Kidney glomerular epithelial cell (primary cell): Measurements from ENCODE around the gene SOD1.
"Not testable (repeated sequence)": the region's sequence is repeated elsewhere in the genome, so short reads cannot be mapped to it uniquely, and the experiment has no call there.

Source experiments
- DNase-seq: peaks from one replicate; lab custom pipeline; 2025; lab: John Stamatoyannopoulos, UW

SOD1 gene

GRCh38 chr21:31654821-31655580 is 4.5 kb upstream of the SOD1 start:
- not testable (repeated sequence) for DNase-seq

- peak; percentile 3 for DNase-seq
These were observed 3.0 kb upstream of the SOD1 start for GRCh38 chr21:31656199-31657095.

- no peak for DNase-seq
These were observed 1.4 kb upstream of the SOD1 start for GRCh38 chr21:31658053-31658452.

- DNase-seq: no peak
These were observed 282 bp upstream of the SOD1 start for GRCh38 chr21:31659286-31659535.

GRCh38 chr21:31660259-31660565 is 719 bp downstream of the SOD1 start:
- no peak for DNase-seq

GRCh38 chr21:31660591-31660990 is 1.1 kb downstream of the SOD1 start:
- DNase-seq: no peak

GRCh38 chr21:31663584-31664249 is 4.2 kb downstream of the SOD1 start:
- DNase-seq: no peak

GRCh38 chr21:31665397-31665796 is 5.9 kb downstream of the SOD1 start:
- no peak for DNase-seq

- not testable (repeated sequence) for DNase-seq
These were observed 6.4 kb downstream of the SOD1 start for GRCh38 chr21:31665869-31666268.

GRCh38 chr21:31666445-31667010 is 7.0 kb downstream of the SOD1 start:
- no peak for DNase-seq

- no peak for DNase-seq
These were observed 7.6 kb downstream of the SOD1 start for GRCh38 chr21:31667132-31667531.

GRCh38 chr21:31667639-31668038 is 8.1 kb downstream of the SOD1 start:
- DNase-seq: no peak

GRCh38 chr21:31668651-31669491 is 9.4 kb downstream of the SOD1 start:
- DNase-seq: no peak

GRCh38 chr21:31670070-31670469 is 10.6 kb downstream of the SOD1 start:
- no peak for DNase-seq

GRCh38 chr21:31671146-31671716 is 11.7 kb downstream of the SOD1 start:
- DNase-seq: no peak

- no peak for DNase-seq
These were observed 12.4 kb downstream of the SOD1 start for GRCh38 chr21:31671931-31672330.

GRCh38 chr21:31673321-31673912 is 13.9 kb downstream of the SOD1 start:
- no peak for DNase-seq

GRCh38 chr21:31675318-31675717 is 15.8 kb downstream of the SOD1 start:
- DNase-seq: no peak

GRCh38 chr21:31675960-31676359 is 16.5 kb downstream of the SOD1 start:
- no peak for DNase-seq

GRCh38 chr21:31677047-31677446 is 17.6 kb downstream of the SOD1 start:
- DNase-seq: no peak

- no peak for DNase-seq
These were observed 19.0 kb downstream of the SOD1 start for GRCh38 chr21:31678478-31678877.
